RWPE2 (cell line): ENCODE data around the gene ALCAM.

Experiments used
- ATAC-seq: fragments of 200-7000 bp; cut with Tn5 transposase; 3 replicates; pipeline ENCODE4 v1.9.1; 2021; ENCODE audit warnings: low read depth
- DNase-seq: peaks from one replicate; pipeline ENCODE4 v3.0.0-alpha.2; 2020; ENCODE audit warnings: low spot score
- H3K27ac ChIP-seq: fragments of 450-650 bp; 2 replicates; pipeline ENCODE4 v1.5.1; 2017; ENCODE audit warnings: mild to moderate bottlenecking; ENCODE audit not compliant: poor library complexity, severe bottlenecking
- H3K27me3 ChIP-seq: fragments of 250-450 bp; sonication (Bioruptor Pico); 2 replicates; pipeline ENCODE4 v1.5.1; 2021; ENCODE audit warnings: mild to moderate bottlenecking, moderate library complexity; ENCODE audit not compliant: insufficient read depth, poor library complexity, severe bottlenecking
- H3K36me3 ChIP-seq: fragments of 250-450 bp; sonication (Bioruptor Pico); 2 replicates; pipeline ENCODE4 v1.5.1; 2020; ENCODE audit warnings: low read depth, mild to moderate bottlenecking, moderate library complexity
- H3K4me1 ChIP-seq: fragments of 250-450 bp; sonication (Bioruptor Pico); 2 replicates; pipeline ENCODE4 v1.5.1; 2021; ENCODE audit warnings: mild to moderate bottlenecking, moderate library complexity; ENCODE audit not compliant: insufficient read depth, poor library complexity, severe bottlenecking
- H3K4me3 ChIP-seq: fragments of 250-450 bp; sonication (Bioruptor Pico); 2 replicates; pipeline ENCODE4 v1.5.1; 2021; ENCODE audit warnings: mild to moderate bottlenecking, moderate library complexity; ENCODE audit not compliant: severe bottlenecking
- H3K9me3 ChIP-seq: fragments of 250-450 bp; sonication (Bioruptor Pico); 2 replicates; pipeline ENCODE4 v1.5.1; 2021; ENCODE audit warnings: mild to moderate bottlenecking, moderate library complexity; ENCODE audit not compliant: severe bottlenecking
- CTCF ChIP-seq: fragments of 450-650 bp; IDR thresholded peaks from one replicate; pipeline ENCODE4 v1.5.1; 2017; ENCODE audit warnings: mild to moderate bottlenecking, moderate library complexity; ENCODE audit not compliant: poor library complexity, severe bottlenecking

ALCAM gene

GRCh38 chr3:105499961-105500360 lies 133.3 kb downstream of the ALCAM start:
- TF ChIP-seq CTCF = no peak
- Histone ChIP-seq H3K27me3 (no peaks in the 10 kb centered on the region), H3K4me1 (no peaks in the 10 kb centered on the region), H3K4me3 (no peak overlapping the region), H3K27ac (no peak overlapping the region), H3K36me3 (no peaks in the 10 kb centered on the region), H3K9me3 (no peaks in the 10 kb centered on the region)
- DNase-seq = no peak
- no peak for ATAC-seq

- Histone ChIP-seq H3K27ac (no peak overlapping the region), H3K4me3 (no peak overlapping the region), H3K4me1 (no peaks in the 10 kb centered on the region), H3K27me3 (no peaks in the 10 kb centered on the region), H3K9me3 (no peaks in the 10 kb centered on the region), H3K36me3 (no peaks in the 10 kb centered on the region)
- TF ChIP-seq CTCF = no peak
- DNase-seq = no peak
- no peak for ATAC-seq
Observed at GRCh38 chr3:105502333-105502732, 135.6 kb downstream of the ALCAM start.

- no peaks in the 10 kb centered on the region for H3K36me3 ChIP-seq
- ATAC-seq (no peak), DNase-seq (no peak)
- TF ChIP-seq CTCF = no peak
- H3K4me1 ChIP-seq = no peaks in the 10 kb centered on the region
- no peaks in the 10 kb centered on the region for H3K27me3 ChIP-seq
- no peak overlapping the region for H3K27ac ChIP-seq
- no peaks in the 10 kb centered on the region for H3K9me3 ChIP-seq
- H3K4me3 ChIP-seq = no peak overlapping the region
Observed at GRCh38 chr3:105503191-105503593, 136.5 kb downstream of the ALCAM start.

GRCh38 chr3:105504440-105504951 lies 137.8 kb downstream of the ALCAM start:
- no peak overlapping the region for H3K4me3 ChIP-seq
- no peak for TF ChIP-seq CTCF
- DNase-seq (no peak), ATAC-seq (no peak)
- H3K27me3 ChIP-seq = no peaks in the 10 kb centered on the region
- H3K4me1 ChIP-seq = no peaks in the 10 kb centered on the region
- H3K36me3 ChIP-seq = no peaks in the 10 kb centered on the region
- H3K27ac ChIP-seq = no peak overlapping the region
- no peaks in the 10 kb centered on the region for H3K9me3 ChIP-seq

- ATAC-seq = no peak
- no peaks in the 10 kb centered on the region for H3K9me3 ChIP-seq
Observed at GRCh38 chr3:105505170-105505569, 138.5 kb downstream of the ALCAM start.

More at GRCh38 chr3:105505170-105505569, 138.5 kb downstream of the ALCAM start:
- Histone ChIP-seq H3K4me1 (no peaks in the 10 kb centered on the region), H3K27ac (no peak overlapping the region), H3K4me3 (no peak overlapping the region), H3K36me3 (no peaks in the 10 kb centered on the region), H3K27me3 (no peaks in the 10 kb centered on the region)
- TF ChIP-seq CTCF = no peak
- DNase-seq = no peak
